Ovary (tissue), 9 donors: ENCODE data around the gene SFXN5. TPM values are rescaled to one million over a fixed set of nuclear protein-coding genes. Genes with fewer than 3 reads are reported as not detected.

Source experiments
- DNase-seq, 5 donors: peaks; one replicate each; pipeline ENCODE4 v3.0.0-alpha.2; 2019 to 2020
- H3K27ac ChIP-seq, 2 donors: fragments of 200-600 bp; one replicate each; pipeline versions ENCODE4 v1.5.1 to v1.8.0; 2019 to 2022
- H3K27me3 ChIP-seq: fragments of 200-600 bp; one replicate; pipeline ENCODE4 v1.8.0; 2022
- H3K36me3 ChIP-seq: fragments of 200-600 bp; sonication (generic); one replicate; pipeline ENCODE4 v1.5.1; 2019
- H3K4me1 ChIP-seq: one replicate; pipeline ENCODE4 v1.8.1; 2013; ENCODE audit warnings: mild to moderate bottlenecking, moderate library complexity; ENCODE audit not compliant: insufficient read depth
- H3K4me3 ChIP-seq: fragments of 200-600 bp; sonication (generic); one replicate; pipeline ENCODE4 v1.5.1; 2017
- H3K9me3 ChIP-seq, 2 donors: fragments of 200-600 bp in 1 of 2; sonication (generic) in 1 of 2; one replicate each; pipeline versions ENCODE4 v1.5.1 to v1.8.1; 2013 to 2019; ENCODE audit warnings: mild to moderate bottlenecking in 1 of 2, moderate library complexity in 1 of 2
- EP300 ChIP-seq: sonication (generic); formaldehyde crosslinking; IDR thresholded peaks from one replicate; pipeline ENCODE4 v1.6.1; 2017; ENCODE audit warnings: antibody characterized with exemption
- POLR2A ChIP-seq: fragments of 450-650 bp; IDR thresholded peaks from one replicate; pipeline ENCODE4 v1.6.1; 2017; ENCODE audit warnings: antibody characterized with exemption, mild to moderate bottlenecking, moderate library complexity
- WGBS, 3 donors: extraction: QIAGEN DNeasy Blood & Tissue Kit in 1 of 3; methylation state at CpG; one replicate each; pipeline versions ENCODE4 v1.1.5 to v1.1.7; 2013 to 2017; 5-methylcytosine and 5-hydroxymethylcytosine counted together
- intact Hi-C, 4 donors: fragments of 100-400 bp; cut with DNase I; formaldehyde crosslinking; loops; one replicate each; pipeline versions ENCODE4 v1.11.0 to v1.15.1; 2022 to 2023
- polyA plus RNA-seq, 2 donors: library from polyadenylated mRNA; stranded (reverse); fragments of 200-250 nt in 1 of 2; fragments of 350-450 nt in 1 of 2; fragmentation: Illumina TruSeq in 1 of 2; extraction: RNeasy Lipid Tissue Mini Kit (QIAGEN cat#74804) in 1 of 2; gene quantifications; one replicate each; pipeline ENCODE4 v1.2.3, GENCODE V29; 2013 to 2014
- total RNA-seq, 7 donors: library from RNA; depleted of rRNA in 2 of 7; stranded (reverse); fragments of >200 nt in 2 of 7; fragmentation: NEBNext Ultra II Directional in 3 of 7; extraction: Animal tissue kit (Norgen Biotek cat#: 25700) in 3 of 7; gene quantifications; one replicate each; pipeline versions ENCODE4 v1.1.0 to v1.2.4, GENCODE V29; 2016 to 2023
- TF ChIP-seq, protein P1 (sequence below), 3 donors: fragments of 450-650 bp in 2 of 3; fragments of 200-600 bp in 1 of 3; IDR thresholded peaks; one replicate each; pipeline versions ENCODE4 v1.5.1 to v1.8.0; 2016 to 2022; ENCODE audit warnings: antibody characterized with exemption in 3 of 3, mild to moderate bottlenecking in 1 of 3
- donor health status: DM: no; HTN: no; CAD: no; lungs with moderate emphysema.
- donor health status: DM: no; HTN: no; CAD: no.
- donor health status: Bipolar disorder and iron deficiency.
- donor health status: DM: yes; HTN: yes; CAD: no.
- donor health status: DM: no; HTN: no; CAD: no.
- donor health status: DM: yes; HTN: yes; CAD: no.

Gene SFXN5
- total and polyA plus RNA-seq, 9 donors: 4.3 to 19.3 (median 11.6) TPM

DNA sequence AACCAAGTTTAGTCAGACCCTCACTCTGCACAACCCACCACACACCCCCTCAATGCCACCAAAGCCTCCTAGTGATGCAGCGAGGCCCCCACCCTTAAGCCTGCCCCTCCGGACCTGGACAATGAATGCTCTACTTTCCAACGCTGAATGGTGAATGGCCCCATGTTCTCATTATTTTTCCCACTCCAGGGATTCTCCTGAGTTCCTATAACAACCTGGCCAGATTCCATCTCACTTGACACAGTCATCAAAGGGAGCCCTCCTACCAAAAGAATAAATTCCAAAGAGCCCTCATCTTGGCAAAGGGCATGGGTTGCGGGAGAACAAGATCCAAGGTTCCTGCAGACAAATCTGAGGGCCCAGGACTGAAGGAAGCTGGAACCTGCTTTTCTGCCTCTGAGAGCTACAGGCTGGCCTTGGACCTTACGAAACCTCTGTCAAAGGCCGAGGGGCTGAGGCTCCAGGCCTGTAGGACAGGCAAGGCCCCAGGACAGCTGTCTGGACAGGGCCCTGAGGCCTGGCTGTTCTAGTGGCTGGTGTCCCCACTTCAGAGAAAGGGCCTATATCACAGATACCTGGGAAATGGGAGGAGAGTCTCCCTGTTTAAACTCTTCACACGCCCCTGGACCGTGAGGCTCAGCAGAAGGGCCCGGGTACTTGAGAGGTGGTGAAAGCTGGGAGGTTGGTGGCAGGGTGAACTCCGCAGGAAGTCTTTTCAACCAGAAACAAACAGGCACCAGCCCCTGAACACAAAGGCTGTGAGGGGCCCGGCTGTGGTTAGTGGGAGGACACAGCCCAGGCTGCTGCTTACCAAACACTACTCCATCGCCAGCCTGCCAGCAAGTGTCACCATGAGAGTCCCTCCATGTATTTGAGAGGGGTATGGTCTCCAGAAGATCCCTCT is 27.3 kb downstream of the SFXN5 start:
- Histone ChIP-seq H3K27me3 (no peaks in the 10 kb centered on the region), H3K27ac (no peak overlapping the region), H3K9me3 (no peaks in the 10 kb centered on the region), H3K4me3 (no peak overlapping the region), H3K36me3 (no peaks in the 10 kb centered on the region), H3K4me1 (peaks cover 2% of the 10 kb centered on the region)
- intact Hi-C loops: no loop called here
- 80 to 84% (median 83%) methylated on average over 12 of the region's 12 CpGs for WGBS, 3 donors
- no peak for TF ChIP-seq EP300
- no peak for TF ChIP-seq POLR2A
- TF ChIP-seq, protein P1, sequence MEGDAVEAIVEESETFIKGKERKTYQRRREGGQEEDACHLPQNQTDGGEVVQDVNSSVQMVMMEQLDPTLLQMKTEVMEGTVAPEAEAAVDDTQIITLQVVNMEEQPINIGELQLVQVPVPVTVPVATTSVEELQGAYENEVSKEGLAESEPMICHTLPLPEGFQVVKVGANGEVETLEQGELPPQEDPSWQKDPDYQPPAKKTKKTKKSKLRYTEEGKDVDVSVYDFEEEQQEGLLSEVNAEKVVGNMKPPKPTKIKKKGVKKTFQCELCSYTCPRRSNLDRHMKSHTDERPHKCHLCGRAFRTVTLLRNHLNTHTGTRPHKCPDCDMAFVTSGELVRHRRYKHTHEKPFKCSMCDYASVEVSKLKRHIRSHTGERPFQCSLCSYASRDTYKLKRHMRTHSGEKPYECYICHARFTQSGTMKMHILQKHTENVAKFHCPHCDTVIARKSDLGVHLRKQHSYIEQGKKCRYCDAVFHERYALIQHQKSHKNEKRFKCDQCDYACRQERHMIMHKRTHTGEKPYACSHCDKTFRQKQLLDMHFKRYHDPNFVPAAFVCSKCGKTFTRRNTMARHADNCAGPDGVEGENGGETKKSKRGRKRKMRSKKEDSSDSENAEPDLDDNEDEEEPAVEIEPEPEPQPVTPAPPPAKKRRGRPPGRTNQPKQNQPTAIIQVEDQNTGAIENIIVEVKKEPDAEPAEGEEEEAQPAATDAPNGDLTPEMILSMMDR (IDR thresholded peaks at IDR 0.05): no peak
- DNase-seq: no peak

DNA sequence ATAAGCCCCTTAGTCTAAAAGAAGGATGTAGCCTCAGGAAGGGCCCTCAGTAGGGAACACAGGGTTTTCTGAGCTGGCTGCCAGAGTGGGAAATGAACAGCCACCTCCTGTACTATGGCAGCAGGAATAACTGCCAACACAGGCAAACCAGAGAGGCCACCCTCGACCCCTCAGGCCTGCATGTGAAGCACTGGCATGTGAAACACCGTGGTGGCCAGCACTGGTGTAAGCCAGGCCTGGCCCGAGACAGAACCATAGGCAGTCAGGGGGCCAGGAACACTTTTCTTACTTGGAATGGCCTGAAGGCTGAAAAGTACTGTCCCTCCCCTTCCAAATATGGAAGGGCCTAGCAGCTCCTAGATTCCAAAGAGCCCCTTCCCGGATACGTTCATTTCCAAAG is 28.2 kb downstream of the SFXN5 start:
- Histone ChIP-seq H3K9me3 (no peaks in the 10 kb centered on the region), H3K27me3 (no peaks in the 10 kb centered on the region), H3K36me3 (no peaks in the 10 kb centered on the region), H3K27ac (no peak overlapping the region), H3K4me1 (peaks cover 2% of the 10 kb centered on the region), H3K4me3 (no peak overlapping the region)
- DNase-seq: peak in 1 of 5 donors; percentile 40
- 28 to 38% (median 28%) methylated on average over 5 of the region's 5 CpGs for WGBS, 3 donors
- TF ChIP-seq EP300 (no peak), POLR2A (no peak)
- TF ChIP-seq, protein P1 (IDR thresholded peaks at IDR 0.05): no peak
- intact Hi-C loops: no loop called here

DNA sequence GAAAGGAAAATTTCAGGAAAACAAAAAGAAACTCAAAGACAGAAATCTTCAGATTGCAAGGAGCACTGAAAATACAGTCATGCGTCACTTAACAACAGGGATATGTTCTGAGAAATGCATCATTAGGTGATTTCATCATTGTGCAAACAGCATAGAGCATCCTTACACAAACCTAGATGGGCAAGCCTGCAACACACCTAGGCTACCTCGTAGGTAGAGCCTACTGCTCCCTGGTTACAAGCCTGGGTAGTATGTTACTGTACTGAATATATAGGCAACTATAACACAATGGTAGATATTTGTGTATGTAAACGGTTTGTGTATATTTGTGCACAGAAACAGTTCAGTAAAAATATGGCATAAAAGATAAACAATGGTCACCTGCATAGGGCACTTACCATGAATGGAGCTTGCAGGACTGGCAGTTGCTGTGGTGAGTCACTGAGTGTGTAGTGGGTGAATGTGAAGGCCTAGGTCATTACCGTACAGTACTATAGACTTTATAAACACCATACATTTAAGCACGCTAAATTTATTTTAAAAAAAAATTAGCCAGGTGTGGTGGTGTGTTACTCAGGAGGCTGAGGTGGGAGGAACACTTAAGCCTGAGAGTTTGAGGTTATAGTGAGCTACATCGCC is 33.4 kb downstream of the SFXN5 start:
- Histone ChIP-seq H3K4me3 (no peak overlapping the region), H3K27me3 (no peaks in the 10 kb centered on the region), H3K9me3 (no peaks in the 10 kb centered on the region), H3K4me1 (no peaks in the 10 kb centered on the region), H3K27ac (no peak overlapping the region), H3K36me3 (no peaks in the 10 kb centered on the region)
- TF ChIP-seq POLR2A (no peak), EP300 (no peak)
- TF ChIP-seq, protein P1 (IDR thresholded peaks at IDR 0.05): no peak
- DNase-seq: no peak
- intact Hi-C loops: no loop called here
- 94 to 95% (median 94%) methylated on average over 6 of the region's 6 CpGs for WGBS, 3 donors

DNA sequence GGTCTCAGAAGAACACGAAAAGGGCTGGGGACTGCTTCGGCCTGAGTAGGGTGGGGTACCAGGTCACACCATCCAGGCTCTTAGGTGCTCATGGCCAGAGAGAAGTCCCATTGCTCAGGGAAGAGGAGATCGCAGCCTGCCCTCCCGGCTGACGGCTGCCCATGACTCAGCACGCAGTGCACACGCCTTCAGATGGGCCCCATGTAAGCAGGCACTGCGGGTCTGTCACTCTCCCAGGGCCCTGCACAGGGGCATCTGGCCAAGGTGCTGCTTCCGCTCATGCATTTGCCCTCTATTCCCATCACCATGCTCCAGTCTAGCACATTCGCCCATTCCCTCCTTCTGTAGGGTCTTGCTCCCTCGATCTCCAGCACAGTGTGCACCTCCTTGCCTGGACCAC is 34.7 kb downstream of the SFXN5 start:
- Histone ChIP-seq H3K4me3 (no peak overlapping the region), H3K36me3 (no peaks in the 10 kb centered on the region), H3K27ac (no peak overlapping the region), H3K9me3 (no peaks in the 10 kb centered on the region), H3K27me3 (no peaks in the 10 kb centered on the region), H3K4me1 (no peaks in the 10 kb centered on the region)
- intact Hi-C loops: no loop called here
- TF ChIP-seq POLR2A (no peak), EP300 (no peak)
- TF ChIP-seq, protein P1 (IDR thresholded peaks at IDR 0.05): no peak
- 91 to 96% (median 94%) methylated on average over 11 of the region's 11 CpGs for WGBS, 3 donors
- DNase-seq: no peak
